ENCODE results near the gene BTRC.

BTRC gene

DNA sequence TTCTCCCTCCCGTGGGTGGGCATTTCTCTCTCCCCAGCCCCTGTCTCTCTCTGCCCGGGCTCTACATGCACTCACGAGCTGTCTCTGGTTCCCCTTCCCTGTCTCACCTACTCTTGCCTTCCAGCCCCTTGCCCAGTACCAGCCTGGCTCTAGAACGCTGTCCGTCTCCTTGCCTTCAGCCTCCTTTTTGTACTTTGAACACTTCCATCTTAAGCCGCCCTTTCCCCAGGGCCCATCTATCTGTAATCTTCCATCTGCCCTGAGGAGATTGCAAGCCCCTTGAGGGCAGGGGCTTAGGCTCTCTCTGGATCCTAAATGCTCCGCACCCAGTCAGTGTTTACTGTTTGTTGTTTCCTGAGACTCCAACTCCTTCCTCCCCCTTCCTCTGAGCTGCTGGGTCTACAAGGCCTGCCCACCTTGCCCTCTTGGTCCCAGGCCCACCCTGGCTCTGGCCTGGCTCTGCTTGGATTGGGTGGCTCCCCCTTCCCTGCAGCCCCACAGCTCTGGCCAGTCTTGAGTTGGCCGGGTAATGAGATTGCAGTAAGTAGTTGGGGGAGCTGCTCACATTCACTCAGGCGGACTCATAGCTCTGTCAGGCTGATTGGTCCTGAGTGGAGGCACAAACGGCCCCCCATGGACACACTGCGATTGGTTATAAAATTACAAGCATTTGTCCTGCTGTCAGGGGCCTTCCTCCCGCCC, 205.8 kb downstream of the BTRC start:
- H3K4me3 ChIP-seq (ENCODE audit: low read depth, low read length): no peak overlapping the region
- TF ChIP-seq, protein P1, sequence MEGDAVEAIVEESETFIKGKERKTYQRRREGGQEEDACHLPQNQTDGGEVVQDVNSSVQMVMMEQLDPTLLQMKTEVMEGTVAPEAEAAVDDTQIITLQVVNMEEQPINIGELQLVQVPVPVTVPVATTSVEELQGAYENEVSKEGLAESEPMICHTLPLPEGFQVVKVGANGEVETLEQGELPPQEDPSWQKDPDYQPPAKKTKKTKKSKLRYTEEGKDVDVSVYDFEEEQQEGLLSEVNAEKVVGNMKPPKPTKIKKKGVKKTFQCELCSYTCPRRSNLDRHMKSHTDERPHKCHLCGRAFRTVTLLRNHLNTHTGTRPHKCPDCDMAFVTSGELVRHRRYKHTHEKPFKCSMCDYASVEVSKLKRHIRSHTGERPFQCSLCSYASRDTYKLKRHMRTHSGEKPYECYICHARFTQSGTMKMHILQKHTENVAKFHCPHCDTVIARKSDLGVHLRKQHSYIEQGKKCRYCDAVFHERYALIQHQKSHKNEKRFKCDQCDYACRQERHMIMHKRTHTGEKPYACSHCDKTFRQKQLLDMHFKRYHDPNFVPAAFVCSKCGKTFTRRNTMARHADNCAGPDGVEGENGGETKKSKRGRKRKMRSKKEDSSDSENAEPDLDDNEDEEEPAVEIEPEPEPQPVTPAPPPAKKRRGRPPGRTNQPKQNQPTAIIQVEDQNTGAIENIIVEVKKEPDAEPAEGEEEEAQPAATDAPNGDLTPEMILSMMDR (IDR thresholded peaks at IDR 0.05; ENCODE audit: low read depth, low read length): no peak

DNA sequence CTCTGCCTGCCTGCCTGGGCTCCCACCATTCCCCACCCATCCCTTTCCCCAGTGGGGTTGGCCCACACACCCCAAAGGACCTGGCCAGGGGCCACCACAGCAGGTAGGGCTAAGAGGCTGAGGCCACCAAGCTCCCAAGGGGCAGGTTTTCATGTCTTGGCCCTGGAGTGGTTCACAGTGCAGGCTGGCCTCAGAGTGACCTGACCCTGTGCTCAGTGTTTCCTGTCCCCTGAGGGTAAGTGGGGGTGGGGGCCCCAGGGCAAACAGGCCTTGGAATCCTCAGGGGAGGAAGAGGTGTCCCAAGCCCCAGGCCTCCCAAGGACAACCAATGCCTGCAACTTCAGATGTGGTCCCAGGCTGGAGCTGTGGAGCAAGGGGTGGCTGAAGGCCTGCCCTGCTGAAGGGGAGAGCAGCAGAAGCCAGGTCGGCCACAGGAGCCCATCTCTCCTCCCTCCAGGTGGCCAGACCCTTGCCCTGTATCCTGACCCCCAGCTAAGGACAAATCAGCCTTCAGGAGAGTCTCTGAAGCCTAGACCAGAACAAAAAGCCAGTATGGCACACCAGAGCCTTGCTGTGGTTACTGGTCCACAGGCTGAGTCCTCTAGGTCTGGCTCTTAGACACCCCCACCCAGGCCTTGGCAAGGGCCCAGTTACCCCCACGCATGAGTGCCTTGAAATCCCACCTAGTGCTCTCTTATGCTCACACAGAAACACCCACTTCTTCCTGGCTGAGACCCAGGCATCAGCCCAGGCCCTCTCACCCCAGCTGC, 206.5 kb downstream of the BTRC start:
- TF ChIP-seq, protein P1 (IDR thresholded peaks at IDR 0.05; ENCODE audit: low read depth, low read length): no peak
- no peak overlapping the region for H3K4me3 ChIP-seq (ENCODE audit: low read depth, low read length)

DNA sequence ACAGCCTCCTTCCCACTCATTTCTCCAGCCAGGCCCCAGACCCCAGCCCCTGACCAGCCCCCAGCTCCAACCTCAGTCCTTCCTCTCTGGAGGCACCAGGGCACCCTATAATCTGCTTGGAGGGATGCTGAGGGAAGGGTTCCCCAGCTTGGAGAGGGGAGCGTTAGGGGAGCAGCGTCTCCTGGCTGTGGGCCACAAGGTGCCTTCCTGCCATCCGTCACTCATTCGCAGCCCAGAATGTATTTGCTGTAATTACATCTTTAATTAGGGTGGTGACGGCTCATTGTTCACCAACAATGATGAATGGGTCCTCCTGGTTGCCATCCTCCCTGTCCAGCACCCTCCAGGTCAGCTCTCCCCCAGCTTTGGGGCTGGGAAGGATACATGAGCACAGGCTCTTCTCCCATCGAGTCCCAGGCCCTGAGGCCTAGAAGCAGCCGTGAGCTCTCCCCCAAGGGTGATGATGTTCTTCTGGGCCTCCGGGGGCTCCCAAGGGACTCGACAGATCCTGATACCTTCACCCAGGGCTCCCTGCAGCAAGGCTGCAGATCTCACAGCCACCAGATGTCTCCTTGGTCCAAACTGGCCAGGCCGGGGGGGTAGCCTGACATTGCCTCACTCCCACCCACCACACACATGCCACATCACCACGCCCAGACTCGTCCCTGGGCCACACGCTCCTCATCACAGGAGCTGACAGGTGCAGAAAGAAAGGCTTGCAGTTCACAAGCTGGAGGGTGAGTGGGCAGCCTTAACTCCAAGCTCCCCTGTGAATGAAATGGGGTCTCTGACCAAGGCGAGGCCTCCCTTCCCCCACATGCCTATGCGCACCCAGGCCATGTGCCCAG, 207.3 kb downstream of the BTRC start:
- H3K4me3 ChIP-seq (ENCODE audit: low read depth, low read length): no peak overlapping the region
- TF ChIP-seq, protein P1 (IDR thresholded peaks at IDR 0.05; ENCODE audit: low read depth, low read length): no peak

DNA sequence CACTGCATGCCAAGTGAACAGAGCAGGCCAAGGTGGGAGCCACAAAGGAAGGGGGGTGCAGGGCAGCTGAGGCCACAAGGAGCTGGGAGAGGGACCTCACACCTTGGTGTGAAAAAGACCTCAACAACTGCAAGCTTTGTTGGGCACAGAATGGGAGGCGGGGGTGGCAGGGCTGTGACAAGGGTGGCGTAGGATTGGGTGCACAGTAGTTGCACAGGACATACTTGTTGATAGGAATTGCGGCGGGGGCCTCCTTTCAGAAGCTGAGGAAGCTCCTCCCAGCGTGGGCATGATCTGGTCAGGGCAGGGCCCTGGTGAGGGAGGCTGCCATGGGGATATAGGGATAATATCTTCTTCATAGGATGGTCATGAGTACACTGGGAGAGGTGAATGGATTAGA, 208.3 kb downstream of the BTRC start:
- TF ChIP-seq, protein P1 (IDR thresholded peaks at IDR 0.05; ENCODE audit: low read depth, low read length): no peak
- H3K4me3 ChIP-seq (ENCODE audit: low read depth, low read length): no peak overlapping the region

DNA sequence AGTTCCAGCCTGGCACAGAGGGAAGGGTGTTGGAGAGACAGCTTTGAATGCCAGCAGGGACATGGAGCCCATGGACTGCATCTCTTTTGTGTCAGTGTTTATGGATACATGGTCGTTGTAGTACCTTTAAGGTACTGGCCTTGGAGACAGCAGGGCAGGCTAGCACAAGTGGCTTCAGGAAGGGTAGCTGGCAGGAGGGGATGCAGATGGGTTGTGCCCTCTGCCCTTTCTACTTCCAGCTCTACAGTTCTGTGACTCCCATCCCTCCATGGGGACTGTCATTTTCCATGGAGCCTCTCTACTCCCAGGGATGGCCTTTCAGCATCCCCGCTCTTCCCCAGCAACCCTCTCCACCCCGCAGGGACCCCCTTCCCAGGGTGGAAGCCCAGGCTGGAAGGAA, 209.0 kb downstream of the BTRC start:
- TF ChIP-seq, protein P1 (IDR thresholded peaks at IDR 0.05; ENCODE audit: low read depth, low read length): no peak

DNA sequence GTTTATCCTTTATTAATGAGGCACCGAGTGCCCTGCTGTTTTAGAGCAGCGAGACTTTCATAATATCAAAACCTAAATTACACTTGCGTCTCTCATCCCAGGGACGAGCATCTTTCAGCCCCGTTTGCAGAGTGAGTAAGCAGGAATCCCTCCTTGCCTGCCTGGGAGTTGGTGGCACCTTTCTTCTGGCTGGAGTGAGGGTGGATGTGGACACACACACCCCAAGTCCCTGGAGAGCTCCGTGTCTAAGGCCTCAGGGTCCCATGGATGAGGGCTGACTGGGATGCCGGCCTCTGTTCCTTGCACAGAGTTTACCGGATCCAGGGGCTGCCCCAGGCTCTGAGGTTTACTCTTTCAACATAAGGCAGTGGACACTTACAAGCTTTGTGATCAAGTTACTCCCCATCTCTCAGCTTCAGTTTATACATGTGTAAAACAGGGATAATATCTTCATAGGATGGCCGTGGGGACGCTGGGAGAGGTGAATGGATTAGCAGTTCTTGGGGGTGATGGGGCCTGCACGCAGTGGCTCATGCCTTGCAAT, 209.6 kb downstream of the BTRC start:
- H3K4me3 ChIP-seq (ENCODE audit: low read depth, low read length): no peak overlapping the region
- TF ChIP-seq, protein P1 (IDR thresholded peaks at IDR 0.05; ENCODE audit: low read depth, low read length): no peak

More for the DNA sequence above, 209.0 kb downstream of the BTRC start:
- H3K4me3 ChIP-seq (ENCODE audit: low read depth, low read length): no peak overlapping the region

All from WI38 (cell line).